ENCODE results near the gene CUL7.
"Not testable (repeated sequence)": the region's sequence is repeated elsewhere in the genome, so short reads cannot be mapped to it uniquely, and the experiment has no call there.

CUL7 gene

DNA sequence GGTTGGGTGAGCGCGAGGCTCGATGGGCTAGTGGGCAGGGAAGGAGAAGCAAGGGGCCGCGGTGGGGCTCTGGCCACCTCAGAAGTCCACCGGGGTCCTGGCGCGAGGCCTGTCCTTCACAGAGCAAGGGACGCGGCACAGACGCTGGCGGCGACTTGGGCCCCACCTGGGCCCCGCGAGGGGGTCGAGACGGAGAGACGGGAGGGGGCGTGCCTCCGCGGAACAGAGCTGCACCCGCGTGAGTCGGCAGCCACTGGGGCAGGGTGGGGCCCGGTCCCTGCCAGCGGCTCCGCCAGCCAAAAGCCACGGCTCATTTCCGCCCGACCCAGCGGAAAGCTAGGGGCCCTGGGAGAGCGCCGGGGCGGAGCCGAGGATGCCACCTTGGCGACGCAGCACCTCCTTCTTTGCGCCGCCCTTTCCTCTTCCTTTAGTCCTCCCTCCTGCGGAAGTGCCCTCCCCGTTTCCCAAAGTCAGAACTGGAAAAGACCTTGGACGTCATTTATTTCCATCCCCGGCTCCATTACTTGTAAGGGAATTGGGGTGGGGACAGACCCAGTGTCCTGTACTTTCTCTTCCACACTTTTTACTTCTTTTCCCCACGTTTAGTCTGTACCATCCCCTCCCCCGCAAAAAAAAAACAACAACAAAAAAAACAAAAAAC, at the start of gene CUL7:
Gene CUL7 (minus strand): TSS at position 307 of the 661 bp plus-strand sequence. CDS start 1,063 bp downstream, outside the sequence.
- peak; percentile 88 to 92 for DNase-seq

DNA sequence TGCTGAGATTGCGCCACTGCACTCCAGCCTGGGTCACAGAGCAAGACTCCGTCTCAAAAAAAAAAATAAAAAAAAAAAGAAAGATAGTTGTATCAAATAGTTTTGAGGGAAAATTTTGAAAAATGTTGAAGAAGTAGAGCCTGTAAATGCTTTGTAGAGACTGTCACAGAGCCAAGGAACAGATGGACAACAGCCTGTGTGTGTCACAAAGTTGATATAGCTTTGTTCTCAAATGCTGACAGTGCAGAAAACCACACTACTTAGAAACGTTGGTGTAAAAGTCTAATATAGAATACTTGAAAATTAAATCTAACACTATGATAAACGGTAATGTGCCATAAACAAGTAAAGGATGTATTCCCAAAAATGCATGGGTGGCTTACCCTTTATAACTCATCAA, 47.8 kb upstream of the CUL7 start:
- DNase-seq, result no peak

DNA sequence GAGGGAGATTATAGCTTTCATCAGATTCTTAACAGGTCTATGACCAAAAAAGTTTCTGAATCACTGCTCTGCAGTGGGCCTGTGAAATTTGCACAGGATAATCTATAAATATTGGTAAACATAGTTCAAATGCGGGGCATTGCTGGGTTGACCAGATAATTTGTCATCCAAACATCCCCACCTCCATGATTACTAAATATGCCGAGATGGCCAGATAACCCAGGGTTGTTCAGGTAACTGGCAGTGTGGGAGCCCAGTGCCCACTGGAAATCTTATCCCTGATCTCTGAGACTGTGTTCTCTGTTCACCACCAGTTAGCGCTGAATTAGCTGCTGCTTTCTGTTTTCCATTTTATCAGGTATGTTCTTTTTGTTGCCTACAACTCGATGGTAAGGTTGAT, 43.9 kb upstream of the CUL7 start:
- DNase-seq, result no peak

- no peak for DNase-seq
Observed at GRCh38 chr6:43097098-43097489, 43.4 kb upstream of the CUL7 start.

GRCh38 chr6:43096451-43097097, 42.9 kb upstream of the CUL7 start:
- no peak for DNase-seq

DNA sequence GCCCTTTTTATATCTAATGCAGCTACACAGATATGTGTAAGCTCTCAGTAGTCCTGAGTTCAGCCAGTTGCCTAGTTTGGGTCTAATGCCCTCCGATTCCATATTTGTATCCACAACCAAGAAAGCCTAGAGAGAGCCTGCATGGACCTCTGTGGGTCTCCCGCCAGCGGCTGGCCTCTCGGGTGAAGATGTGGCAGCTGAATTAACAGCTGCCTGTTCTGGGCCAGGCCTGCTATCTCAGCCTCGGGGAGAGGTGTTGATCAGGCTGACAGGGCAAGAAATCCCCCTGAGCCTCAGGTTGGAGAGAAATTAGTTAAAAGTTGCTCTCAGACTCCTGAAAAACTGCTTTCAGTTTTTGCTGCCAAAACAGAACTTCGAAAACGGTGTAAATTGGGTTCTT, 42.3 kb upstream of the CUL7 start:
- DNase-seq, result no peak

DNA sequence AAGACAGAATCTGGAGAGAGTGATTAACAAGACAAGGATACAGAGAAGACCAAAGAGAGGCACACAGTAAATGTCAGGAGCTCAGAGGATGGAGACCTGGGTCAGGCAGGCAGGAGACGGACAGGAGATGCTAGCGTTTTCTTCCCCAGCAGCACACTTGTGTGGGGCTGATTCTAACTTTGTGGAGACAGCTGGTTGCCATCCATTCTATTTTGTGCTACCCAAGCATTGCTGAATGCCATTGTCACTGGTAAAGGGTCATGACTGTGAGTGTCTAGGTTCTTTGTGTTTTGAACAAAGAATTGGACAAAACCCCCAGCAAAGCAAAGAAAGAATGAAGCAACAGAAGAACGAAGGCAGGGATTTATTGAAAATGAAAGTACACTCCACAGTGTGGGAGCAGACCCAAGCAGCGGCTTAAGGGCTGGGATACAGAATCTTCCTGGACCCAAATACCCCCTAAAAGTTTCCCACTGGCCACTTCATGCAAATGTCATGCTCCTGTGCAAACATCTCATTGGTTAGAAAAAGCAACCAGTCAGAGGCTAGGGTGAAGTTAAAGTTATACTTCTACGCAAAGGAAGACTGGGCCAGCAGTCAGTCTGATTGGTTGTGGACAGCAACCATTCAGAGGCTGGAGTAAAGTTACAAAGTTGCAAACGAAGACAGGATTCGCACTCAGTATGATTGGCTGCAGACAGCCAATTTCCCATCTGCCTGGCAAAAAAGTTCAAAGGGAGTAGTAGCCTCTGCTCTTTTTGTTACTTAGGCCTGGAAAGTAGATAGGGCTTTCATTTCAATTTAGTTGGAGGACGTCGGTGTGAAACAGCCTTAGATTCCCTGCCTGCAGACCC, 40.0 kb upstream of the CUL7 start:
- DNase-seq, result peak in 1 of 2 donors; percentile 14

GRCh38 chr6:43092635-43093034, 39.0 kb upstream of the CUL7 start:
- no peak for DNase-seq

DNA sequence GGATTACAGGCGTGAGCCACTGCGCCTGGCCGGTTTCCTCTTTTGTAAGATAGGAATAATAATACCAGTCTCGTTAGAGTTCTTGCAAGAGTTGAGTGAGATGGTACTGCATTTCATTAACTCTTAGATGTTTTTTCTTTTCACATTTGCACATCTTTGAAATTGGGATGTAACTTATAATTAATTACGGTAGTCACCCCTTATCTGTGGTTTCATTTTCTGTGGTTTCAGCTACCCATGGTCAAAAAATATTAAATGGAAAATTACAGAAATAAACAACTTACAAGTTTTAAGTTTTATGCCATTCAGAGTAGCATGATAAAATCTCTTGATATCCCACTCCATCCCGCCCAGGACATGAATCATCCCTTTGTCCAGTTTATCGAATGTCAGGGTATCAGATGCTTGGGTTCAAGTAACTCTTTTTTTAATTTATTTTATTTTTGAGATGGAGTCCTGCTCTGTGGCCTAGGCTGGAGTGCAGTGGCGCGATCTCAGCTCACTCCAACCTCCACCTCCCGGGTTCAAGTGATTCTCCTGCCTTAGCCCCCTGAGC, 37.9 kb upstream of the CUL7 start:
- DNase-seq, result no peak

DNA sequence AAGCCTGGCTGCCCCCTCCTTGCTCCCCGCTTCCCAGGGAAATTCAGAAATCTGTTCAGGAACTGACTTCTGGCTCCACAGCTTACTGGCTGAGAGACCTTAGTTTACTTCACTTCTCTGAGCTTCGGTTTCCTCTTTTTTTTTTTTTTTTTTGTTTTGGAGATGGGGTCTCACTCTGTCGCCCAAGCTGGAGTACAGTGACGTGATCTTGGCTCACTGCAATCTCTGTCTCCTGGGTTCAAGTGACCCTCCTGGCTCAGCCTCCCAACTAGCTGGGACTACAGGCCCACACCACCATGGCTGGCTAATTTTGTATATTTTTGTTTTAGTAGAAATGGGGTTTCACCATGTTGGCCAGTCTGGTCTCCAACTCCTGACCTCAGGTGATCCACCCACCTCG, 37.4 kb upstream of the CUL7 start:
- no peak for DNase-seq

DNA sequence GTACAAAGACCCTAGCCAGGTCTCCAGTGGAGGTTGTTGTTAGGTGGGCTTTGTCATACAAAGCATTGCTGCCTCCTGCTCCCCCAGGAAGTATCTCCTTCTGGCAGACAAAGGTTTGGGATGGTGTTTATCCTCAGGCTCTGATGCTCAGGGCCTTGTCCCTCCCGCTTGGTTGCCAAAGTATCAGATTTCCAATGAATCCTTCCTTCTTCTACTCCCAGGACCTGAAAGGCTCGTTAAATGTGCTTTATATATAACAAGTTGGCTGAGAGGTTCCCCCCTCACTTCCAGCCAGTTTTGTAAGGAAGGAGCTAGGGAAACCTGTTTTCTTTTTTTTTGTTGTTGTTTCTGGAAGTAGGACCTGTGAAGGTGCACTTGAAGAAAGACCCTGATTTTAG, 36.9 kb upstream of the CUL7 start:
- no peak for DNase-seq

DNA sequence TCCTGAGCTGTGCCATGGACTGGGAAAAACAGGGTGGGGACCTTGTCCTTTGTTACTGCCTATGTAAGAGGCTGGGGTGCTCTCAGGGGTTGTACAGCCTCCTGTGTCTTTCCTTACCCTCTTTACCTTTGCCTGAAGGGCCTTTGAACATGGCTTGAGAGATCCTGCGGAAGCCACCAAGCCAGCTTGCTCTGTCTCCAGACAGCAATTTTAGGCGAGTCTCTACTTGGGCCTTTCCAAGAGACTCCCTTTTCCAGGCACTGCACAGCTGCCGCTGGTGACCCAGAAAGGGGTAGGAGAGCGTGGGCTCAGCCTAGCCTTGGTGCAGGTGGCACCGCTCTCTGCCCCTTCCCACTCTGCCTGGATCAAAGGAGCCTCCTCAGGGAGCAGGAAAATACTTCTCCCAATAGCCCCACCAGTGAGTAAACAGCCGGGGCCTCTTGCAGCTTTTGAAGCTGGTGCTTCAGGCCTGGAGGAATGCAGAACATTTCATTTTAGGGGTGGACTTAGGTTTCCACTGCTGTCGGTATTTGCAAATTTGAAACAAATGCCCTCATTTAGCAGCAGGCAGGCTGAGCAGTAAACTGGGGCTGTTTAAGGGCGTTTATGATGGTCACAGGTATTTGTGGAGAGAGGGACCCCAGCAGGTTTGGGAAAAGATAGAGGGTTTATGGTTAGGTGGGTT, 36.4 kb upstream of the CUL7 start:
- no peak for DNase-seq

GRCh38 chr6:43089467-43089866, 35.8 kb upstream of the CUL7 start:
- no peak for DNase-seq

DNA sequence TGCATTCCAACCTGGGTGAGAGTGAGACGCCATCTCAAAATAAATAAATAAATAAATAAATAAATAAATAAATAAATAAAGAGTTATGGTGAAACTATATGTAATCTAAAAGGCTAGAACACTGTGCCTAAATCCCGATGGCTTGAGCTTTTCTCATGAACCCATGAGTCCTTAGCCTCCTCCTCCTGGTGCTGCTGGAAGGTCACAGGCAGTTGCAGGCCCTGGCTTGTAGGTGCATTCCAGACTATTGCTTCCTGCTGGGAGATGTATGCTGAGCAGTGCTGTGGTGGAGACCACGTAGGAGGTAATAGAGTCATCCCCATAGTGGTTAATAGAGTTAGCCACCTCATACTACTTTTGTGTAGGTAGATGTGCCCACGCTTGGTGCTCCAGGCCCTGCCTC, 35.0 kb upstream of the CUL7 start:
- no peak for DNase-seq

- no peak for DNase-seq
Observed at GRCh38 chr6:43086022-43086658, 32.5 kb upstream of the CUL7 start.

GRCh38 chr6:43082806-43083655, 29.4 kb upstream of the CUL7 start:
- no peak for DNase-seq

DNA sequence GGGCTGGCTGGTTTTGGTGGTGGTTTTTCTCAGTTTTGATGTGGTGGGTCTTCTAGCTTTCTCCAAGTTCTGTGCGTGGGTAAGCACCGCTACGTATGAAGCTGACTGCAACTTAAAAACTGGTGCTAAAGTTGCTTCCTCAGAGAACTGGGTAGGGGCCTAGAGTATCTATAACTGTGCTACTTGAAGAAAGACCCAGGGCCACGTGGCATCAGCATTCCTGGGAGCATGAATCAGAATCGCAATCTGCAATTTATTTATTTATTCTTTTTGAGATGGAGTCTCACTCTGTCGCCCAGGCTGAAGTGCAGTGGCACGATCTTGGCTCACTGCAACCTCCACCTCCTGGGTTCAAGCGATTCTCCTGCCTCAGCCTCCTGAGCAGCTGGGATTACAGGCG, 28.3 kb upstream of the CUL7 start:
- not testable (repeated sequence) for DNase-seq

DNA sequence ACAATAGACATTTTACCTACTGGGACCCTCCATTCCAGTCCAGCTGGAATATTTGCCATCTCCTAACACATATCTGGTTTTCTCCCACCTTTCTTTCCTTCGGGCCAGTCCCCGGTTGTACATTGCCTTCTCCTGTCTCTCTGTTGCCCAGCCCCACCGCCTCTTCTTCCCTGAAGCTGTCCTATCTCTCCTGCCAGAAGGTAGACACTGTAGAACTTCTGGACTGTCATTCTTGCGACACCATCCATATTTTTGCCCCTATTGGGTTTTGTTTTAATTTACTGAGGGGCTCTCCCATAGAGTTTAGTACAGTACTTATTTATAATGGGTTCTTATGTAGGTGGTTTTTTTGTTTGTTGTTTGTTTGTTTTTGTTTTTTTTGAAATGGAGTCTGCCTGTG, 27.4 kb upstream of the CUL7 start:
- DNase-seq, result no peak

GRCh38 chr6:43078691-43079090, 25.0 kb upstream of the CUL7 start:
- DNase-seq, result no peak

DNA sequence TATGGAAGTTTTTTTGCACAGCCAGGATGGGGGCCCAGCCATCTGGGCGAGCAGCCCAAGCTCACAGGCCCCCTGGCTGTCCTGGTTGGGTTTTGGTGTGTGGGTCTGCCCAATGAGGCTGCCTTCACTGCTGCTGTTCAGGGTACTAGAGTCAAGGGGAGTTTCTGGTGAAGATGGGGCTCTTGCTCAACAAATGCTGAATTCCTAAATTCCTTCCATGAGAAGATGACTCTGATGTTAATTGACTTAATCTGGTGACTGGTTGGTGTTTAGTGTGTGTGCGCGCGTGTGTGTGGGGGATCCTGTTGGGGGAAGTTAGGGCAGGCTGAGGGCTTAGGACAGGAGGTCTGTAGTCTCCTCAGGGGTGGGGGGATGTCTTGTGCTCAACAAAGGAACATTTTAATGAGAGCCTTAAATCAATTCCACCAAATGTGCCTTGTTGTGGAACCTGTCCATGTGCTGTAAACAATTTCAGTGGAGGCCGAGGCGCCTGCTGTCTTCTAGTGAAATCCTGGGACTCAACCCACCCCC, 24.4 kb upstream of the CUL7 start:
- DNase-seq, result no peak

- DNase-seq, result no peak
Observed at GRCh38 chr6:43077333-43077809, 23.7 kb upstream of the CUL7 start.
